Measurements from ENCODE around the gene ENG. TPM values are rescaled to one million over a fixed set of nuclear protein-coding genes. Genes with fewer than 3 reads are reported as not detected.
"Not testable (repeated sequence)": the region's sequence is repeated elsewhere in the genome, so short reads cannot be mapped to it uniquely, and the experiment has no call there.

ENG gene
- total RNA-seq (2014; rRNA removed; shearing (Covaris generic)): 1.8 and 3.0 TPM in 2 replicates

GRCh38 chr9:127854184-127854806 is at the start of gene ENG:
TSS of gene ENG (minus strand) at chr9:127854658. CDS start at chr9:127854355, 303 bp downstream.
- DNase-seq (ENCODE audit: low spot score): no peak

GRCh38 chr9:127903557-127904475 is 49.4 kb upstream of the ENG start:
- no peak for DNase-seq (ENCODE audit: low spot score)

GRCh38 chr9:127899128-127899943 is 44.9 kb upstream of the ENG start, which contains the start of gene ST6GALNAC6:
TSS of gene ST6GALNAC6 (minus strand) at chr9:127899603. CDS start at chr9:127897981, 1,622 bp downstream.
- DNase-seq (ENCODE audit: low spot score): no peak

- DNase-seq (ENCODE audit: low spot score): peak; percentile 58
Measured at GRCh38 chr9:127898433-127899127, 44.1 kb upstream of the ENG start.

GRCh38 chr9:127897193-127897692 is 42.8 kb upstream of the ENG start:
- DNase-seq (ENCODE audit: low spot score): no peak

- no peak for DNase-seq (ENCODE audit: low spot score)
Measured at GRCh38 chr9:127896395-127897192, 42.1 kb upstream of the ENG start.

GRCh38 chr9:127895811-127896210 is 41.4 kb upstream of the ENG start:
- DNase-seq (ENCODE audit: low spot score): no peak

GRCh38 chr9:127893392-127893791 is 38.9 kb upstream of the ENG start:
- no peak for DNase-seq (ENCODE audit: low spot score)

- DNase-seq (ENCODE audit: low spot score): no peak
Measured at GRCh38 chr9:127892831-127893230, 38.4 kb upstream of the ENG start.

GRCh38 chr9:127890053-127890452 is 35.6 kb upstream of the ENG start:
- DNase-seq (ENCODE audit: low spot score): no peak

GRCh38 chr9:127887792-127888191 is 33.3 kb upstream of the ENG start:
- no peak for DNase-seq (ENCODE audit: low spot score)

- no peak for DNase-seq (ENCODE audit: low spot score)
Measured at GRCh38 chr9:127886401-127886972, 32.0 kb upstream of the ENG start.

GRCh38 chr9:127885508-127886281 is 31.2 kb upstream of the ENG start:
- no peak for DNase-seq (ENCODE audit: low spot score)

GRCh38 chr9:127884976-127885490 is 30.6 kb upstream of the ENG start:
- no peak for DNase-seq (ENCODE audit: low spot score)

GRCh38 chr9:127884427-127884911 is 30.0 kb upstream of the ENG start:
- peak; percentile 68 for DNase-seq (ENCODE audit: low spot score)

GRCh38 chr9:127883959-127884358 is 29.5 kb upstream of the ENG start:
- DNase-seq (ENCODE audit: low spot score): no peak

- DNase-seq (ENCODE audit: low spot score): not testable (repeated sequence)
Measured at GRCh38 chr9:127881715-127882114, 27.3 kb upstream of the ENG start.

- DNase-seq (ENCODE audit: low spot score): no peak
Measured at GRCh38 chr9:127880143-127880542, 25.7 kb upstream of the ENG start.

Measured in H4 (cell line).